NCI-H2227 (cell line): ENCODE results near the gene ABI1.

Source experiments
- DNase-seq: peaks from one replicate; lab custom pipeline; 2025; ENCODE audit not compliant: unreplicated experiment; lab: John Stamatoyannopoulos, UW

The ABI1 gene

DNA sequence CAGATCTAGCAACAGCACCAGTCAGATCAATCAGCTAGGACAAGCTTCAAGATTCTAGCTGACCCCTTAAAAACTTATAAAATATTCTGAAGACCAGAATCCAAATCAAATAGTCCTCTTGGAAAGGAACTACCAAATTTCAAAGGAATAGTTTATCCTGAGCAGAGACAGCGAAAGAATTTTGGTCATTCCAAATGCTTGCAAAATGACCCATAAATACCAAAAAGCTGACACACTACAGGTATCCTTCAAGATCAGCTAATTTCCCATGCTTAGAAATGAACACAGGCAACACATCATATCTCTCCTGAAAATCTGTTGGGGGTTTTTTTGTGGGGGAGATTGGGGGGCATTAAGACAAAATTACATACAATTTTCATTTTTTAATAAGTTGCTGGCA, 84.5 kb downstream of the ABI1 start:
- no peak for DNase-seq

DNA sequence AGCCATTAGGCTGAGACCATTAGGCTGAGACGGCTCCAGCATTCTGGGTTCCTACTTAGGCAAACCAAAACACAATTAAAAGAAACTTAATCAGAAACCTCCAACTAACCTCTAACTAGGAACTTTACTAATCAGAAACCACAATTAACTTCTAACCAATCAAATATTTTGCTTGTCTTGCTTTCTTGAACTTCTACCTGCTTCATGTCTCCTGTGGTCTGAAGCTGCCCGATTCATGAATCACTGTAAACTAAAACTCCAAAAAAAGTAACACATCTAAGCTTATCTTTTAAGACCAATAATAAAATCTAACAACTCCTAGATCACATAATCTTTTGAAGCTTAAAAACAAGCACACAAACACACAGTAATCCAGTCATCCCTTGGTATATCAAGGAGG, 87.1 kb downstream of the ABI1 start:
- DNase-seq = no peak

DNA sequence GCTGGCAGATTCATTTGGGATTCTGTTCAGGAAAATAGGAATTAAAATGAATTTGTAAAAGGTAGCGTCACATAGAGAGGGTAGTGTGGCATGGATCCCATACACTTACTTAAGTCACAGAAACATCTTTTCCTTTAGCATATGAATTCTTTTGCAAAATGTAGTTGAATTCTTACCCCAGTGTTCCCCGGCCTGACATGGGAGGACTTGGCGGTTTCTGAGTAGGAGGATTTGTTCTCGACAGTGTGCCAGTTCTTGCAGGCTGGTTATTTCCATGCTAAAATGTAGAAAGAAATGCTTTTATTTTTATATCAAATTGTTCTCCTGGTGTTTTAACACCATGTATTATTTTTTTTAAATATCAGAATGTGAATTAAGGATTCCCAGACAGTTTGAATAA, 90.7 kb downstream of the ABI1 start:
- no peak for DNase-seq

DNA sequence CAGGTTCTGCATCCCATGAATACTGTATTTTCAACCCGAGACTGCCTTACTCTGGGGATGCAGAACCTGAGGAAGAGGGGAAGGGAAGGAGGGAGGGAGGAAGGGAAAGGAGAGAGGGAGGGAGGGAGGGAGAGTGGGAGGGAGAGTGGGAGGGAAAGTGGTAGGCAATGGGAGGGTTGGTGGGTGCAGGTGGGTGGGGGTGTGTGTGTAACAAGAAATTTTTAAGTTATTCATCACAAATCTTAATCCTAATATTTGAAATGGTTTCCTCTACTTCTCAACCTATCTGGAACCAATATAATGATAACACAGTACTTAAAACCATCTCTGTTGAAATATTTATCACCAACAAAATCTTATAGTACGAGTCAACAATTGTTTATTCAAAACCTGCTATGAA, 95.2 kb downstream of the ABI1 start:
- DNase-seq = no peak

DNA sequence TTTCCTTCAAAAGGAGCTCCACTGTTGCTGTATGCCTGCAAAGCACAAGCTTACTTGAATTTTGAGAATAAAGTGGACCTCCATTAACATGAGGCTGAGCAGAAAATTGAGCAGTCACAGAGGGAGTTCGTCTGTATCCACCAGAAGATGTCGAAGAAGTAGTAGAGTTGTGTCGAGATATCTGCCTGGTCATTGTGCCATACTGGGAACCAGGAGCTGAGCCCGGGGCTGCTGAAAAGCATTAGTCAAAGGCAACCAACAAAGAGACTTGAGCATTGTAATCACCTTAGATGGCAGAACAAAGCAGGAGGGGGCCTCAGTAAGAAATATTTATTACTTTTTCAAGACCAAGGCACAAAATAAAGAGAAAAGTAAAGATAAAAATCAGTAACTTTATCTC, 101.8 kb downstream of the ABI1 start:
- no peak for DNase-seq

DNA sequence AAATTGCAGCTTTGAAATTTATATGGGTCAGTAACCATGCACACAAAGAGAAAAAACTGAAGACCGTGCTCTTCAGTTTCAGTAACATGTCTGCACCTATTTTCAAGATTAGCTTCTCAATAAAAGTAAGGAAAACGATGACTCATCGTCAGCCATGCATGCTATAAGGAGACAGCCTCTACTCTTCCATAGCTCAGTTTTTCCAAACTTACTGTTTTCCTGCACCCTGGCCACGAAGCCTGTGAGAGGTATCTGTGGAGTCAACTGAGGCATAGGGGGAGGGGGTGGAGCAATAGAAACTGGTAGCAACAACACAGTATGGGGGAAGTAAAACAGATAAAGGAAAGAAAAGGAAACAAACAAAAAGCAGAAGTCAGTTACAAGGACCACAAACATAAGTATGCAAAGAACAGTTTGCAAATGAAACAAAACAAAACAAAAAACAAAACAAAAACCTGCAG, 105.3 kb downstream of the ABI1 start:
- no peak for DNase-seq

DNA sequence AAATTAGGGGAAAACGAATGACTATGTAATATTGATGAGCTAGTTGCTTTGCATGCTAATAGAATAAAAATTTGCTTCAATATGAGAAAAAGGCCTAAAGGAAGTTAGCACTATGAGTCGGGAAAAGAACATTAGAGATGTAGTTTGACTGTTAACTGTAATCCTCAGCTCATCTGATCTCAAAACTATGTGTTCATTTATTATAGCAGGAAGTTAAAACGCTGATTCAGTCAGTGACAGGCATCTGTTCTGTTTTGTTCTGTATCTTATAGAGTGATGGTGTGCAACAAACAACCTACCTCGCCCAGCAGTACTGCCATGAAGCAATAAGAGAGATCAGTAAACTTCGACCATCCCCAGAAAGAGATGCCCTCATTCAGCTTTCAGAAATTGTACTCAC, 114.7 kb downstream of the ABI1 start:
- DNase-seq = no peak

DNA sequence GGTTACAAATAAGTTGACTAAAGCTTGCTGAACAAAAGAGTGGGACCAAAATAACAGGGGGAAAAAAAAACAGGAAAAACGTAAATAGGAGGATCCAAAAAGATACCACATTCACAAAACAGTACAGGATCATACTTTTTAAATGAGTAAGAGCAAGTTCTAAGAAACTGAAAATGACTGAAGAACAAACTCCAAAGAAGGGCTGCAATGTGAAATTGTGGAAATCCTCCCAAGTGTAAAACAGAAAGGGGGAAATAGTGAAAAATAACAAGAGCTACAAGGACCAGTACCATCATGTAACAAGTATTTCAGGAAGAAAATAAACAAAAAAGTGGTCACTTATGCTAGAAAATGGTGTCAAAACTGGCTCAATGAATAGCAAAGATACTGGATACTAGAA, 116.9 kb downstream of the ABI1 start:
- no peak for DNase-seq

DNA sequence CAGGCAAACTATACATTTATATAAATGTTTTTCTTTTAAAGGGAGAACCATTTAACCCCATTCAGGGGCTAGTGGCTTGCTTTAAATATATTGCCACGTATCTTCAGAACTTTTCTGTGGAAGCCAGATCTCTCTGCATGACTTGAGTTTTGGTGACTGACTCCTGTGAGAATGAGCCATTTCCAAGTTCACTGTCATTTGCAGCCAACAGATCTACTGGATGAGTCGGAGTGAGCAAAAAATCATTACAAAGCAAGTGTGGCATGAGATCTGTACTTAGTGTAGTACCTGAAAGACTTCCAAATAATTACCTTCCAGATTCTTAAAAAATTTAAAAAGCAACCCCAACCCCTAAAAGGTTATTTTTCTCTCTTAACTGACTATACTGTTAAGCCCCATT, 117.7 kb downstream of the ABI1 start:
- no peak for DNase-seq

DNA sequence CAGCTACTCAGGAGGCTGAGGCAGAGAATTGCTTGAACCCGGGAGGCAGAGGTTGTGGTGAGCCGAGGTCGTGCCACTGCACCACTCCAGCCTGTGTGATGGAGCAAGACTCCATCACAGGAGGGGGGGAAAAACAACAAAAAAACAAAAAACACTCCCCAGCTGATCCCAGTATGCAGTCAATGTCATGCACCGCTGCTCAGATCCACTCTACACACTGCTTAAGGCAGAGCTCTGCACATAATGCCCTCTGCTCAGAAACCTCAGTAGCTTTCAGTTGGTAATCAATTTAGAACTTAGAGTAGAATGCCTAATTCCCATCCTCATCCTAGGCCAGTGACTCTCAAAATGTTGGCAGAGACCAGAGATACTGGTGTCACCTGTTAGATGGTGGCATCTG, 119.4 kb downstream of the ABI1 start:
- DNase-seq = no peak

DNA sequence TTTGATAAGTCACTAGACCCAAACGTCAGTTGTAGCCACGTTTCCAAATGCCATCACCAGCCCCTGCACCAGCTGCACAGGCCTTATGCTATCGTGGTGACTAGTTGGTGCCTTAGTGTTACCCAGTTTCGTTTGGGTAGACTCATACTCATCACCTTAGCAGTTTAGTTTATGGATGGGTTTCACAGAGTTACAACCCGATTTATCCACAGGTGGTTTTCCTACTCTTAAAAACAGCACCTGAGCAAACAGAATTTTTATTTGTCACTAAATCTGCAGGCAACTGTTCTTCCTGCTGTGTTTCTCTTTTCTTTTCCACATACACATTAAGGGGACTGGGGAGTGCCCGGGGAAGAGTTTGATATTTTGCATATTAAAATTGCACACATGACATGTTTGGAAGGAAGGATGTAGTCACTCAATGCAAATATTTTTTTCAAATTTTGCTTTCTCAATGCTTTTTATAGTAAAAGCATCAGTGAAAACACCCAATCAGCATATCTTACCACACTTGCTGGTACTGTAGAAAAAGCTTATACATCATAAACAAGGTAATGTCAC, 121.6 kb downstream of the ABI1 start:
- no peak for DNase-seq

DNA sequence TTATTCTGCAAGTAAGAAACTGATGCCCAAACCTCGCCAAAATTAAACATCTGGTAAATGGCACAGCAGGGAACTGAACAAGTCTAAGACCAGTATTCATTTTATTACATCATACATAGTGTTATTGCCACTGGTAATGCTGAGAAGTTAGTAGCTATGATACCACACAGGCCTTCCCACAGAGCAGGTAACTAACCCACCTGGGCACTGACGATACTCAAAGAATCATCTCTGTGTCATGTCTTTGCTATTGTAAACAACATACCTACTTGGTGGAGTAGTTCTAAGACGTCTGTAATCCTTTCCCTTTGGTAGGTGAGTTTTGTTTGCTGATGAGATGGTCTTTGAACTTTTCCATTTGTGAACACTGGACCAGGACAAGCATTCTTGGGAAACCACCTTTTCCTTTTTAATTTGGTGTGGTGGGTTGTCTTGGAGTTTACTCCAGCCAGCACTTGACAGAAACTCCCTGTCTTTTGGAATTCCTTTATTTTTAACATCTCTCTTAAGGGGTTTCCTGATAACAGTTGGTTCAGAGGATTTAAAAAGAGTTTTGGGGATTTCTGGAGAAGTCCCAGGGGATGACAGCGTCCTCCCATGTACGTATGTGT, 122.4 kb downstream of the ABI1 start:
- DNase-seq = no peak

DNA sequence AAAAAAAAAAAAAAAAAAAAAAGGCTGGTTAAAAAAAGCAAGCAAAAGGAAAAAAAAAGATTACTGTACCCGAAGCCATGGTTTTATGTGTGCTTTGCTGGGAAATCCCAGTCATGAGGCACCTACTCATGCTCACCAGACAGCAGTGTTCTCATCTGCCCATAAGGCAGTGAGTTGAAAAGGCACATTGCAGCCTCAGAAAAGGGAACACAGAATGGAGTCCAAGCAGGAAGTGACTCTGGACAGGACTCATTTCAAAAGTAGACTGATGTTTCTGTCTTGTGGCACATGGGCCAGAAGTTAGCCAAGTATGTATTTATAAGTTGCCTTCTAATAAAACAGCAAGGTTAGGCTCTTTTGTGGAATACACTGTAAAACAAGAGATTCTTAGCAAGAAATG, 123.0 kb downstream of the ABI1 start:
- no peak for DNase-seq

DNA sequence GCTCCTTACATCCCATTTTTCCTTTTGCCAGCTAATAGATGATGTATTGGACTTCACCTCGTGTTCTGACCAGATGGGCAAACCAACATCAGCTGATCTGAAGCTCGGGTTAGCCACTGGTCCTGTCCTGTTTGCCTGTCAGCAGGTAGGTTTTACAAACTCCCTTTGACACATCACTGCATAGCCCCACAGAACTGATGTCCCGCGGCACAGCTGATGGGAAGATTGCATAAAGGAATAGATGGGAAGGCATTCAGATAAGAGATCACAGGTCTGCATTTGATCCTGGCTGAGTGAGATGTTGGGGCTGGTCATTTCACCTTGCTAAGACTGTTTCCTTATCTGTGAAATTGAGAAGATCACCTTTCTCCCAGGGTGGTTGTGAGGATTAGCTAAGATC, 125.3 kb downstream of the ABI1 start:
- no peak for DNase-seq

DNA sequence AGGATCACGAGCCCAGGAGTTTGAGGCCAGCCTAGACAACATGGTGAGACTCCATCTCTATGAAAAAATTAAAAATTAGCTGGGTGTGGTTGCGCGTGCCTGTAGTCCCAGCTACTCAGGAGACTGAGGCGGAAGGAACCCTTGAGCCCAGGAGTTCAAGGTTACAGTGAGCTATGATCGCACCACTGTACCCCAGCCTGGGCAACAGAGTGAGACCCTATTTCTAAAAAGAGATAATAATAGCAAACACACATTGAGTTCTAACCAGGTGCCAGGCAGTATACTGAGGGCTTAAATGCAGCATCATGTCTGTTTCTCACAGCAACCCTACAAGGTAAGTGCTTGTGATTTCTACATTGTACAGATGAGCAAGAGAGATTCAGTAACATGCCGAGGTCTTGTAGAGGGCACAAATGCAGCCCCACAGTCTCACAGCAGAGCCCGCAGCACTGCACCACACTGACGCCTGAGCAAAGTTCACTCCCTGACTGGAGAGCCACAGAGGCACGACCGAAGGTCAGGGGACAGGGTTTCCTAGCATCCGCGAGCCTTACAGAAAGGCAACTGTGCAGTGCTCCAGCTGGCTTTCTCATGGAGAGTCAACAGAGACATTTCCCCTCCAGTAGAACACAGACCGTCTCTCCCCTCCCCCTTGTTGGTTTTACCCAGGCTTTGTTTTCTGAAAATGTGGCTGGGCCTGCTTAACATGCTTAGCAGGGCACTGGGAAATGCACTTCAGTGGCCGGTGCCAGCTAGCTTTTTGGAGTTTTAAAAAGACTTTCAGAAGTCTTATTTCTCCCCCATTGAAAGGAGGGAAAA, 126.8 kb downstream of the ABI1 start:
- DNase-seq = no peak

DNA sequence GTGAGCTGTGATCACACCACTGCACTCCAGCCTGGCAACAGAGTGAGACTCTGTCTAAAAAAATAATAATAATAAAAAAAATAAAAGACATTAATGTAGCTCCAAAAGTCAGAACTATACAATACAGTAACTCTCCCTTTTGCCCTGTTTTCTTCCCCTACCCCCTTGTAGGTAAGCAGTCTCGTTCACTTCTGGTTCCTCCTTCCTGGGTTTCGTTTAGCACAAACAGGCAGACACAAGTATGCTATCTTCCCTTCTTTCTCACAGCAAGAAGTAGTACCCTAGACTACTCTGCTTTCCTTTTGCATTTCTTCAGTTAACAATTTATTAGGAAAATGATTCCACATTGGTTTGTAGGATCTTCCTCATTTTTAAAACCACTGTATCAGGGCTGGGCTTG, 130.2 kb downstream of the ABI1 start:
- no peak for DNase-seq

DNA sequence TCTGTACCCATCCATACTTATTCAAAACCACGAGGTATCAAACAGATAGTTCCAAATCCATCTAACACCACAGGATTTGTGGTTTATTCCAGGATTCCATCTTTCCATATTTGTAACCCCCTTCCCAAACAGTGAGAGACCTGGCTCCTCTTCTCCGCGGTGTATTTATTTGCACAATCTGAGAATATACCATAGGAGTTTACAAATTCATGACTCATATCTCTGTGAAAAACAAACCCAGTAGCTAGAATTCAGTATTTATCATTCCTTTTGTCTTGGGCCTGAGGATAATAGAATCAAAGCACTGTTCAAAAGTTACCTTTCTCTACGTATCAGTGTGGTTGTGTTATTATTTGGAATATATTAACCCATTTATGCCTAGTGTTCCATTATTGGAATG, 131.4 kb downstream of the ABI1 start:
- DNase-seq = no peak

DNA sequence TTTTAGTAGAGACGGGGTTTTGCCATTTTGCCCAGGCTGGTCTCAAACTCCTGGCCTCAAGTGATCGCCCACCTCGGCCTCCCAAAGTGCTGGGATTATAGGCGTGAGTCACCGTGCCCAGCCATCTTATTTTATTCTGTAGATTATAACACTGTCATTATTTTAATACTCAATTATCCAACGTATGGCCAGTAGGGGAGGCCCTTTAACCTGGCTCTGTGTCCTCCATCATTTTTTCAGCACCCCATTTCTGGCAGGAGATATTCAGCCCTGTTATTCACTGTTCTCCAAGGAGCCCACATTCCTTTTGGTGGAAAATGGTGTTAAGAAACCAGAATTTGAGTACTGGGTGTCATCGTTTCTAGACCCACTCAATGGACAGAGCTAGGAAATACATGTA, 131.8 kb downstream of the ABI1 start:
- no peak for DNase-seq

DNA sequence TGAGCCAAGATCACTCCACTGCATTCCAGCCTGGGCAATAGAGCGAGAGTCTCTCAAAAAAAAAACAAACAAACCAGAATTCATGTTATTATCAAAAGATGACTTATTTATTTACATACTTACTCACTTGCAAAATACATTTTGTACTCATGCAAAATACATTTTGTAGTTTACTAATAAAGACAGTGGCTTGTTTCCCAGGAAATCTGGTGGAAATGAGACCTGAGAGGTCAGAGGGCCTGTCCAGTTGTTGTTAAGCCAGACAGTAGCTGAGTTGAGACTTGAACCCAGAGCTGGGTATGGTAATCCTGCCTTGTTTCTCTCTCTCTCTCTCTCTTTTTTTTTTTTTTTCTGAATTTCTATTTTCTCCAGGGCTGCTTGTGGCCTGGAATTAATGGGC, 133.8 kb downstream of the ABI1 start:
- DNase-seq = no peak

DNA sequence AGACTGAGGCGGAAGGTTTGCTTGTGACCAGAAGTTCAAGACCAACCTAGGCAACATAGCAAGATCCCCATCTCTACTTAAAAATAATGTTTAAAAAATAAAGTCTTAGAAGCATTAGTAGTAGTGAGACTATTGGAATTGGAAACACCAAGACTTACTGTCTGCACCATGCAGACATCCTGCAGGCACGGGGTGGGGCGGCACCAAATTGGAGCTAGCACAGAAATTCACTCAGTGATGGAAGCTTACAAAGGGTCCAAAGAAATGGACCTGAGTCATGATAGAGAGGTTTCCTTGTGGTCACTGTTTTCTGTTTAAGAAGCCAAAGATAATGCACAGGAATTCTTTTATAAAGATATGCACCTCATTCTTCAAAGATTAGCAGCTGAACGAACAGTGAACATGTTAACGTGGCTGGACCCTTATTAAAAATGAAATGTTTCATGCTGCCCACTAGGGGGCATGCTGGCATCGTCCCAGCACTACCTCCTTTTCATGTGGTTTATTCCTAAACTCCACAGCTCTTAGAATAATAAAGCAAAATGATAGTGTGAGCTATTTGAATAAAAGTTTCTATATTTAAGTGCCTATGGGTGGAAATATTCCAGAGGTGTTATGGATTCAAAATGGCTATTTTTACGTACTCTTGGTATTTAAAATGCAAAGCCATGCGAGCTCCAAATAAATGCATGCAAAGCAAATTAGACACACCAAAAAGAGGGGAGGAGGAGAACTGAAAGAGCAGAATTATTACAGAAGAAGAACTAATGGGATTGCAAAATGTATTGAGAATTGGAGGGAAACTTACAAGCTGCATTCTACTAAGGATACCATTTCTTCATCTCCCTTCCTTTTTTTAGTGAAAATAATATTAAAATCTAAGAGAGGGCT, 134.7 kb downstream of the ABI1 start:
- DNase-seq = peak; percentile 18

DNA sequence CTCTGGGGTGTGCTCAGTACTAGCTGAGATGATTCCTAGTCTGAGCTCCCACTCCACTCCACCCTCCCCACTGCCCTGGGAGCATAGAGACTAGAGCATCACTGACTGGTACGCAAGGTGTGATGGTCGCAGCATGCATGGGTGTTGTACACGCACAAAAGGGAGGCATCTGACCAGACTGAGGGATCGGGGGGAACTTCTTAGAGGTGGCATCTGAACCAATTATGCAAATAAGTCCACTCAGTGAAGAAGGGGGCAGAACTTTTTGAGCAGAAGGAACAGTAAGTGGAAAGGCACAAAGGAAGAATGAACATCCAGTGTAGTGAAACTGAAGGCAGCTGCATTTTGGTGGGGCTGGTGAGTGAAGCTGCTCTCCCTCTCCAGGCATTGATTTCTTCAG, 137.7 kb downstream of the ABI1 start:
- no peak for DNase-seq

DNA sequence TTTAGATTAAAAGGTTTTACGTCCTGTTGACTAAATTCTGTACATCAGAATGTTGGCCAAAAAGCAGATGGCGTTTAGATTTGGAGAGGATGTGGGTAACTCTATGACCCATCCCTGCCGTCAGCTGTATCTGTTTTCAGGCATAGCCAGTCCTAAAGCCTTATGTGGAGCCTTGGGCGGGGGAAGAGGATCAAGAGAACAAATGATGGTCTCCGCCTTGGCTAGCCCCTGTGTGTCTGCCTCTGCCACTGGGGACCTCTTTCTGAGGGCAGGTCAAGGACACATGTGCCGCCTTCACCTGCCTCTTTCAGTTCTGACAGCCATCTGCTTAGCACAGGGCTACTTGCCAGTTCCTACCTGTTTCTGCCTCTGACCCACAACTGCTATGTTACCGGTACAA, 139.2 kb downstream of the ABI1 start:
- no peak for DNase-seq
